Endothelial cell of umbilical vein (primary cell): ENCODE results near the gene PARP12. TPM values are rescaled to one million over a fixed set of nuclear protein-coding genes. Genes with fewer than 3 reads are reported as not detected.

Source experiments
- BruUV-seq: library from RNA; stranded (reverse); fragments of 400-500 nt; replicated peaks from 2 replicates; lab custom pipeline; 2021; lab: Mats Ljungman, UMichigan
- CTCF ChIA-PET: fragments of 300-600, 350-600 bp; sonication (Branson Sonifier 250); formaldehyde crosslinking; loops from one replicate; lab custom pipeline; 2021; ENCODE audit warnings: antibody characterized with exemption, inconsistent platforms; lab: Charles Lee
- POLR2A ChIA-PET: fragments of 300-600, 350-600 bp; sonication (Branson Sonifier 250); formaldehyde crosslinking; loops from one replicate; lab custom pipeline; 2021; ENCODE audit warnings: antibody characterized with exemption, inconsistent platforms; lab: Charles Lee
- DNase-seq: peaks from one replicate; pipeline ENCODE4 v3.0.0-alpha.2; 2011; ENCODE audit warnings: low read depth, low spot score
- FAIRE-seq: peaks from 2 replicates; lab custom pipeline; 2011; peaks lifted over from hg19 to GRCh38; lab: Jason Lieb, UNC
- H2AFZ ChIP-seq: 2 replicates; pipeline ENCODE4 v1.6.0; 2012; ENCODE audit warnings: low read depth, low read length, control low read depth, inconsistent platforms
- H3K27ac ChIP-seq: 2 replicates; pipeline ENCODE4 v1.5.1; 2011; ENCODE audit warnings: low read depth, mild to moderate bottlenecking, control low read depth, low read length, moderate library complexity; ENCODE audit not compliant: insufficient read depth
- H3K27me3 ChIP-seq, 2 experiments: 2 replicates each; pipeline versions ENCODE4 v1.6.0 to v1.6.1; 2011; ENCODE audit warnings: low read length in 2 of 2, mixed read lengths in 1 of 2; ENCODE audit not compliant: control insufficient read depth in 2 of 2, insufficient read depth in 2 of 2
- H3K36me3 ChIP-seq, 2 experiments: 2 replicates in 1 of 2; 3 replicates in 1 of 2; pipeline ENCODE4 v1.5.1; 2011; ENCODE audit warnings: low read length in 2 of 2, mild to moderate bottlenecking in 1 of 2, moderate library complexity in 1 of 2; ENCODE audit not compliant: control insufficient read depth in 2 of 2, insufficient read depth in 2 of 2; ENCODE audit errors: extremely low read depth in 1 of 2
- H3K4me1 ChIP-seq: 3 replicates; pipeline ENCODE4 v1.5.1; 2011; ENCODE audit warnings: mild to moderate bottlenecking, low read length; ENCODE audit not compliant: control insufficient read depth, insufficient read depth; ENCODE audit errors: extremely low read depth
- H3K4me2 ChIP-seq: 2 replicates; pipeline ENCODE4 v1.6.1; 2011; ENCODE audit warnings: low read length, control low read depth, mixed read lengths; ENCODE audit not compliant: insufficient read depth
- H3K4me3 ChIP-seq, 3 experiments: fragments of 200-600 bp in 1 of 3; sonication (generic), shearing (Covaris generic) in 1 of 3; replicated peaks in 1 of 3; 2 replicates each; pipeline ENCODE4 v1.5.1; 2011 to 2016; ENCODE audit warnings: control low read depth in 3 of 3, low read length in 3 of 3, mild to moderate bottlenecking in 2 of 3, inconsistent platforms in 1 of 3, low read depth in 1 of 3, moderate library complexity in 1 of 3; ENCODE audit not compliant: insufficient read depth in 1 of 3
- H3K79me2 ChIP-seq: 2 replicates; pipeline ENCODE4 v1.6.0; 2012; ENCODE audit warnings: low read length, inconsistent platforms; ENCODE audit not compliant: control insufficient read depth, insufficient read depth
- H3K9ac ChIP-seq: replicated peaks from 2 replicates; pipeline ENCODE3; 2011; ENCODE audit warnings: low read length, control low read depth; ENCODE audit not compliant: insufficient read depth; ENCODE audit errors: extremely low read depth
- H3K9me1 ChIP-seq: replicated peaks from 3 replicates; pipeline ENCODE4 v1.6.0; 2011; ENCODE audit warnings: mild to moderate bottlenecking, low read length; ENCODE audit not compliant: control insufficient read depth, insufficient read depth; ENCODE audit errors: extremely low read depth
- H3K9me3 ChIP-seq: replicated peaks from 2 replicates; pipeline ENCODE4 v1.5.1; 2012; ENCODE audit warnings: low read length, inconsistent platforms; ENCODE audit not compliant: control insufficient read depth, insufficient read depth
- H4K20me1 ChIP-seq: replicated peaks from 2 replicates; pipeline ENCODE3; 2011; ENCODE audit warnings: mild to moderate bottlenecking, low read length; ENCODE audit not compliant: control insufficient read depth, insufficient read depth; ENCODE audit errors: extremely low read depth
- GATA2 ChIP-seq: IDR thresholded peaks from 2 replicates; pipeline ENCODE4 v1.7.0; 2011; ENCODE audit warnings: low read depth, mild to moderate bottlenecking, moderate library complexity, mixed read lengths, low read length; ENCODE audit not compliant: insufficient read length, insufficient read depth
- JUN ChIP-seq: IDR thresholded peaks from 2 replicates; pipeline ENCODE4 v1.6.1; 2011; ENCODE audit warnings: borderline replicate concordance, low read depth; ENCODE audit not compliant: insufficient read length, insufficient read depth
- MYC ChIP-seq: IDR thresholded peaks from one replicate; pipeline ENCODE4 v1.6.1; 2011; ENCODE audit warnings: mild to moderate bottlenecking, low read depth, low read length
- POLR2A ChIP-seq: IDR thresholded peaks from 2 replicates; pipeline ENCODE4 v1.6.1; 2012; ENCODE audit warnings: low read depth, mild to moderate bottlenecking, control low read depth, low read length
- dilution Hi-C: fragments of 300-500 bp; cut with MboI; formaldehyde crosslinking; loops from one replicate; pipeline ENCODE4 v1.15.0; 2019; ENCODE audit warnings: low sequenced_read_pairs; ENCODE audit not compliant: extremely low pct_ligation_motif_present
- intact Hi-C: fragments of 100-400 bp; cut with micrococcal nuclease; formaldehyde crosslinking; loops from one replicate; pipeline ENCODE4 v1.10.0; 2022
- polyA plus RNA-seq, 4 experiments: library from polyadenylated mRNA; depleted of rRNA in 3 of 4; stranded (reverse) in 3 of 4; unstranded in 1 of 4; fragments of >200 nt; gene quantifications; 2 replicates each; pipeline versions ENCODE4 v1.2.1 to v1.2.3, GENCODE V29; 2011 to 2012; ENCODE audit warnings: missing spikeins in 1 of 4
- total RNA-seq: library from RNA; stranded (reverse); gene quantifications from 2 replicates; pipeline ENCODE4 v1.2.3, GENCODE V29; 2021
- TF ChIP-seq, protein P1 (sequence below): IDR thresholded peaks from 2 replicates; pipeline ENCODE4 v1.6.1; 2011; ENCODE audit not compliant: insufficient read depth, insufficient read length
- TF ChIP-seq, protein P2 (sequence below), 2 donors: IDR thresholded peaks; 1 replicate in 1 of 2; 2 replicates in 1 of 2; pipeline ENCODE4 v1.5.1; 2011; ENCODE audit warnings: low read length in 2 of 2, mild to moderate bottlenecking in 2 of 2, moderate library complexity in 2 of 2, control low read depth in 1 of 2, inconsistent platforms in 1 of 2, low read depth in 1 of 2; ENCODE audit not compliant: insufficient read depth in 1 of 2; ENCODE audit errors: extremely low read depth in 1 of 2

The PARP12 gene
- total and polyA plus RNA-seq, 2 donors (not counting 3 experiments of a cell fraction or from before 2014, with no cell fraction given), result 65.4 to 83.2 TPM

DNA sequence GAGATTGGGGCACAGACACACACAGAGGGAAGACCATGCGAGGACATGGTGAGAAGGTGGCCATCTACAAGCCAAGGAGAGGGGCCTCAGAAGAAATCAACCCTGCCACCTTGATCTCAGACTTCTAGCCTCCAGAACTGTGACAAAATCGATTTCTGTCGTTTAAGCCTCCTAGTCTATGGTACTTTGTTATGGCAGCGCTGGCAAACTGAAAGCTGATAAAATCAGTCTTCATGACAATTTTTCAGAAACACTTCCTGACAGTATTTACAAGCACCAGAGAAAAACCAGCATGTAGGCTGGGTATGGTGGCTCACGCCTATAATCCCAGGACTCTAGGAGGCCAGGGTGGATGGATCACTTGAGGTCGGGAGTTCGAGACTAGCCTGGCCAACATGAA lies 4.2 kb downstream of the PARP12 start:
- no peak for FAIRE-seq

More for the DNA sequence above, 4.2 kb downstream of the PARP12 start:
- TF ChIP-seq POLR2A (no peak), MYC (no peak), JUN (no peak), GATA2 (no peak)
- TF ChIP-seq, protein P1, sequence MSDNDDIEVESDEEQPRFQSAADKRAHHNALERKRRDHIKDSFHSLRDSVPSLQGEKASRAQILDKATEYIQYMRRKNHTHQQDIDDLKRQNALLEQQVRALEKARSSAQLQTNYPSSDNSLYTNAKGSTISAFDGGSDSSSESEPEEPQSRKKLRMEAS, result no peak
- TF ChIP-seq, protein P2, sequence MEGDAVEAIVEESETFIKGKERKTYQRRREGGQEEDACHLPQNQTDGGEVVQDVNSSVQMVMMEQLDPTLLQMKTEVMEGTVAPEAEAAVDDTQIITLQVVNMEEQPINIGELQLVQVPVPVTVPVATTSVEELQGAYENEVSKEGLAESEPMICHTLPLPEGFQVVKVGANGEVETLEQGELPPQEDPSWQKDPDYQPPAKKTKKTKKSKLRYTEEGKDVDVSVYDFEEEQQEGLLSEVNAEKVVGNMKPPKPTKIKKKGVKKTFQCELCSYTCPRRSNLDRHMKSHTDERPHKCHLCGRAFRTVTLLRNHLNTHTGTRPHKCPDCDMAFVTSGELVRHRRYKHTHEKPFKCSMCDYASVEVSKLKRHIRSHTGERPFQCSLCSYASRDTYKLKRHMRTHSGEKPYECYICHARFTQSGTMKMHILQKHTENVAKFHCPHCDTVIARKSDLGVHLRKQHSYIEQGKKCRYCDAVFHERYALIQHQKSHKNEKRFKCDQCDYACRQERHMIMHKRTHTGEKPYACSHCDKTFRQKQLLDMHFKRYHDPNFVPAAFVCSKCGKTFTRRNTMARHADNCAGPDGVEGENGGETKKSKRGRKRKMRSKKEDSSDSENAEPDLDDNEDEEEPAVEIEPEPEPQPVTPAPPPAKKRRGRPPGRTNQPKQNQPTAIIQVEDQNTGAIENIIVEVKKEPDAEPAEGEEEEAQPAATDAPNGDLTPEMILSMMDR (IDR thresholded peaks at IDR 0.05; ENCODE audit: extremely low read depth in 1 of 2, insufficient read depth in 1 of 2, low read depth in 1 of 2, low read length in 2 of 2), result no peak
- CTCF ChIA-PET, result interaction anchor here (0.6 to 10.0 kb wide), 8 partner anchors 9 to 457 kb away, joined by 3 to 66 read pairs (median 5); no protein-coding TSS in a partner anchor
- H2AFZ ChIP-seq, result no peak overlapping the region
- H3K9me1 ChIP-seq, result no peaks in the 10 kb centered on the region
- H3K9ac ChIP-seq, result no peak overlapping the region
- no TSS peak for BruUV-seq
- intact Hi-C loops, result no loop called here
- no peaks in the 10 kb centered on the region for H3K9me3 ChIP-seq
- H3K27ac ChIP-seq, result no peak overlapping the region
- dilution Hi-C loops, result no loop called here
- peaks cover 8 to 13% of the 10 kb centered on the region in 2 experiments for H3K36me3 ChIP-seq
- H3K4me2 ChIP-seq, result no peak overlapping the region
- H3K4me1 ChIP-seq, result peaks cover 36% of the 10 kb centered on the region
- H3K27me3 ChIP-seq, result no peaks in the 10 kb centered on the region
- peaks cover 39% of the 10 kb centered on the region for H3K79me2 ChIP-seq
- DNase-seq, result no peak
- POLR2A ChIA-PET, result interaction anchor here (1.5 kb wide), 1 partner anchor 16 kb away, joined by 4 read pairs; no protein-coding TSS in a partner anchor
- H4K20me1 ChIP-seq, result no peaks in the 10 kb centered on the region
- no peak overlapping the region for H3K4me3 ChIP-seq
